HEK293T (cell line): Measurements from ENCODE around the gene IFI27L1.

Experiments
- CTCF ChIA-PET: fragments of 350-600 bp; formaldehyde crosslinking; extraction: SDS; loops from one replicate; lab custom pipeline; 2021; ENCODE audit warnings: antibody characterized with exemption, inconsistent platforms; lab: Yijun Ruan, JAX
- POLR2A ChIA-PET: fragments of 350-600 bp; formaldehyde crosslinking; extraction: SDS; loops from one replicate; lab custom pipeline; 2020; ENCODE audit warnings: antibody characterized with exemption, inconsistent platforms; lab: Yijun Ruan, JAX
- DNase-seq: peaks from one replicate; pipeline ENCODE4 v3.0.0; 2012; ENCODE audit warnings: mixed read lengths; ENCODE audit errors: extremely low spot score
- ARNT ChIP-seq: fragments of 450-650 bp; IDR thresholded peaks from 2 replicates; pipeline ENCODE4 v1.6.1; 2017; ENCODE audit warnings: mild to moderate bottlenecking
- BHLHE40 ChIP-seq: fragments of 450-650 bp; IDR thresholded peaks from 2 replicates; pipeline ENCODE4 v1.6.1; 2016; ENCODE audit warnings: mild to moderate bottlenecking, moderate library complexity, borderline replicate concordance
- CTBP1 ChIP-seq: fragments of 450-650 bp; IDR thresholded peaks from 2 replicates; pipeline ENCODE4 v1.6.1; 2016; ENCODE audit warnings: borderline replicate concordance
- ELF4 ChIP-seq: fragments of 450-650 bp; IDR thresholded peaks from 2 replicates; pipeline ENCODE4 v1.6.1; 2017; ENCODE audit warnings: antibody characterized with exemption
- FOXA1 ChIP-seq: fragments of 450-650 bp; IDR thresholded peaks from 2 replicates; pipeline ENCODE4 v1.6.1; 2016; ENCODE audit warnings: mild to moderate bottlenecking
- FOXK2 ChIP-seq: fragments of 450-650 bp; IDR thresholded peaks from 2 replicates; pipeline ENCODE4 v1.6.1; 2016; ENCODE audit warnings: mild to moderate bottlenecking
- FOXM1 ChIP-seq: fragments of 450-650 bp; IDR thresholded peaks from 2 replicates; pipeline ENCODE4 v1.6.1; 2017; ENCODE audit warnings: mild to moderate bottlenecking, borderline replicate concordance
- HDGF ChIP-seq: fragments of 450-650 bp; IDR thresholded peaks from 2 replicates; pipeline ENCODE4 v1.6.1; 2017; ENCODE audit warnings: antibody characterized with exemption, borderline replicate concordance
- L3MBTL2 ChIP-seq: fragments of 450-650 bp; conservative IDR thresholded peaks from 2 replicates; pipeline ENCODE4 v1.6.1; 2016; ENCODE audit warnings: mild to moderate bottlenecking
- LEF1 ChIP-seq: fragments of 450-650 bp; IDR thresholded peaks from 2 replicates; pipeline ENCODE4 v1.6.1; 2017; ENCODE audit warnings: mild to moderate bottlenecking, borderline replicate concordance
- NFRKB ChIP-seq: fragments of 450-650 bp; IDR thresholded peaks from 2 replicates; pipeline ENCODE4 v1.6.1; 2016; ENCODE audit warnings: mild to moderate bottlenecking, moderate library complexity
- SP1 ChIP-seq: fragments of 450-650 bp; IDR thresholded peaks from 2 replicates; pipeline ENCODE4 v1.6.1; 2017
- SUZ12 ChIP-seq: fragments of 450-650 bp; IDR thresholded peaks from 2 replicates; pipeline ENCODE4 v1.6.1; 2016; ENCODE audit warnings: mild to moderate bottlenecking
- TARDBP ChIP-seq: fragments of 450-650 bp; IDR thresholded peaks from 2 replicates; pipeline ENCODE4 v1.6.1; 2016
- ZNF384 ChIP-seq: fragments of 450-650 bp; IDR thresholded peaks from 2 replicates; pipeline ENCODE4 v1.6.1; 2016
- TF ChIP-seq, protein P1 (sequence below): fragments of 450-650 bp; IDR thresholded peaks from 2 replicates; pipeline ENCODE4 v1.6.1; 2016

IFI27L1 gene

DNA sequence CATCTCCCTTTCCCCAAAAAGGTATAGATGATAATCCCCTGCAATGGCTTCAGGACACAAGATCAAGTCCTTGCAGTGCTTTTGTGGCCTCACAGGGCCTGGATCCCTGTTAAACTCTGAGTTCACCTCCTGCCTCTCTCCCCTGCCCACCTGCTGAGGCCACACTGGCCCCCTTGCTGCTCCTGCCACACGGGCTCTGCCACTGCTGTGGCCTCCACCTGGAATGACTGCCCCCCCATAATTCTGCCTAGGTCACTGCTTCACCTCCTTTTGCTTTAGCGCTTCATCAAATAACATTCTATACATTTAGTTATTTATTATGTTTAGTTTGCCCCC, 28.8 kb downstream of the IFI27L1 start:
- CTCF ChIA-PET, result no interaction called here
- DNase-seq, result no peak
- POLR2A ChIA-PET, result no interaction called here
- TF ChIP-seq HDGF, result no peak
- TF ChIP-seq NFRKB, result no peak
- no peak for TF ChIP-seq ZNF384
- no peak for TF ChIP-seq FOXK2
- TF ChIP-seq ARNT, result no peak
- TF ChIP-seq SUZ12, result no peak
- no peak for TF ChIP-seq BHLHE40
- TF ChIP-seq ELF4, result no peak
- TF ChIP-seq TARDBP, result no peak
- no peak for TF ChIP-seq FOXM1
- no peak for TF ChIP-seq LEF1
- no peak for TF ChIP-seq FOXA1
- no peak for TF ChIP-seq CTBP1
- TF ChIP-seq, protein P1, sequence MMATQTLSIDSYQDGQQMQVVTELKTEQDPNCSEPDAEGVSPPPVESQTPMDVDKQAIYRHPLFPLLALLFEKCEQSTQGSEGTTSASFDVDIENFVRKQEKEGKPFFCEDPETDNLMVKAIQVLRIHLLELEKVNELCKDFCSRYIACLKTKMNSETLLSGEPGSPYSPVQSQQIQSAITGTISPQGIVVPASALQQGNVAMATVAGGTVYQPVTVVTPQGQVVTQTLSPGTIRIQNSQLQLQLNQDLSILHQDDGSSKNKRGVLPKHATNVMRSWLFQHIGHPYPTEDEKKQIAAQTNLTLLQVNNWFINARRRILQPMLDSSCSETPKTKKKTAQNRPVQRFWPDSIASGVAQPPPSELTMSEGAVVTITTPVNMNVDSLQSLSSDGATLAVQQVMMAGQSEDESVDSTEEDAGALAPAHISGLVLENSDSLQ, result no peak
- no peak for TF ChIP-seq L3MBTL2

DNA sequence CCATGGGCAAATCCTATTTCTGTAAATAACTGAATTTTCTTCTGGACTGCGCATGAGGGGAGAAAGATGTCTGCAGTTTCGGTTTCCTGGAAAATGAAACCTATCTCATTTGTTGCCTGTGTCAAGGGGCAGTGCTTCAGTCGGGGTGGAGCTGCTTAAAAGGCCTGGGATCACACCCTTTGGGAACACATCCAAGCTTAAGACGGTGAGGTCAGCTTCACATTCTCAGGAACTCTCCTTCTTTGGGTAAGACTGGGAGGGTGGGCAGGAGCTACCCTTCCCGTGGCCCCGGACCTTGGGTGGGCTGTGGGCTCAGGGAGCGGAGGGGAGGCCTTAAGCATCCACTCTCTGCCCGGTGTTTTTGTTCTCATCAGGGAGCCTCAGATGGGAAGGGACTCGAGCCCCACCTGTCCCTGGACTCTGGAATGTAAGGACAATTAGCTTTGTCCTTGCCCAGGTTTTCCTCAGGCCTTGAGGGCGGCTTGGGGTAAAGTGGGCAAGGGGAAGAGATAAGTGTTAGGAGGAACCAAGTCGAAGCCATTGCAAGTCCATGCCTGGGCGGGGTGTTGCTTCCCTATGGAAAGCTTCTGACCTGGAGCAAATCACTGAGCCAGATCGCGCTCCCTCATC, 29.6 kb downstream of the IFI27L1 start, which contains the start of gene IFI27:
Gene IFI27 (plus strand): TSS at position 185 of the 630 bp plus-strand sequence.
- no peak for DNase-seq
- POLR2A ChIA-PET, result interaction anchor here (1.1 kb wide), 1 partner anchor 18 kb away, joined by 3 read pairs; no protein-coding TSS in a partner anchor
- CTCF ChIA-PET, result interaction anchor here (1.1 kb wide), 1 partner anchor 19 kb away, joined by 3 read pairs; the partner anchor contains the start of gene IFI27L2
- TF ChIP-seq ARNT, result no peak
- TF ChIP-seq L3MBTL2, result no peak
- TF ChIP-seq SUZ12, result no peak
- no peak for TF ChIP-seq NFRKB
- TF ChIP-seq ELF4, result no peak
- TF ChIP-seq SP1, result no peak
- no peak for TF ChIP-seq FOXK2
- TF ChIP-seq CTBP1, result no peak
- no peak for TF ChIP-seq FOXA1
- TF ChIP-seq LEF1, result no peak
- TF ChIP-seq ZNF384, result no peak
- no peak for TF ChIP-seq TARDBP
- TF ChIP-seq HDGF, result no peak
- TF ChIP-seq, protein P1, result no peak
- TF ChIP-seq FOXM1, result no peak
- no peak for TF ChIP-seq BHLHE40

DNA sequence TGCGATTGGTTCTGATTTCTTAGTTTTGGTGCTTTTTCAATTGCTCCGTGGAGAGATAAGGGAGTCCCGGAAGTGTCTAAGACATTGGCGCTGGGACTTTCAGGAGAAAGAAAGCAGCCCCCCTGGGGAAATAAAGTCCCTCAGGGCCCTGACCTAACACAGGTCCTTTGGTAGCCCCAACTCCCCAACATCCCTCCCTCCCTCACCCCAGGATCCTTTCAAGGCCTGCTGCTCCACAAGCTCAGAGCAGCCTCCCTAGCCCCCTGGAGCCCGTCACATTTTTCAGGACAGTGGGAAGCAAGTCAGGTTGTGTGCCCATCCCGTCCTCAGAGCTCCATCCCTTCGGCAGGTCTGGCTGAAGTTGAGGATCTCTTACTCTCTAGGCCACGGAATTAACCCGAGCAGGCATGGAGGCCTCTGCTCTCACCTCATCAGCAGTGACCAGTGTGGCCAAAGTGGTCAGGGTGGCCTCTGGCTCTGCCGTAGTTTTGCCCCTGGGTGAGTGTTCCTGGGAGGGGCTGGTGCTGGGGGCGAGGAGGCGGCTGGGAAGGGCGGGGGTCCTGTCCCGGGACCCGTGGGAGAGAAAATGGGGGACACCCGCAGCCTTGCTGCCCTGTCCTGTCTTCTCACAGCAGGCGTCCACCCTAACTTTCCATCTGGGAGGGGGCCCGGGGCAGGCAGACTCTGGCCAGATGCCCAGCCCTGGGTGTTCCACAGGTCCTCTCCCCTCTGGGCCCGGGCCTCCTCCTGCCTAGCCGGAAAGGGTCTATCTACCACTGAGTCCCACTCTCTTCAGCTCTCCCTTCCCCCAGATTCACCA, 30.4 kb downstream of the IFI27L1 start:
- DNase-seq, result no peak
- TF ChIP-seq SP1 (no peak), SUZ12 (no peak), FOXM1 (no peak), ZNF384 (no peak), FOXK2 (no peak), TARDBP (no peak), L3MBTL2 (no peak), ARNT (no peak), ELF4 (no peak), NFRKB (no peak), LEF1 (no peak), FOXA1 (no peak), BHLHE40 (no peak), HDGF (no peak), CTBP1 (no peak)
- TF ChIP-seq, protein P1, result no peak
- ChIA-PET CTCF (interaction anchor here (1.1 kb wide), 1 partner anchor 18 kb away, joined by 3 read pairs; the partner anchor contains the start of gene IFI27L2), POLR2A (interaction anchor here (1.1 kb wide), 1 partner anchor 17 kb away, joined by 3 read pairs; no protein-coding TSS in a partner anchor)

DNA sequence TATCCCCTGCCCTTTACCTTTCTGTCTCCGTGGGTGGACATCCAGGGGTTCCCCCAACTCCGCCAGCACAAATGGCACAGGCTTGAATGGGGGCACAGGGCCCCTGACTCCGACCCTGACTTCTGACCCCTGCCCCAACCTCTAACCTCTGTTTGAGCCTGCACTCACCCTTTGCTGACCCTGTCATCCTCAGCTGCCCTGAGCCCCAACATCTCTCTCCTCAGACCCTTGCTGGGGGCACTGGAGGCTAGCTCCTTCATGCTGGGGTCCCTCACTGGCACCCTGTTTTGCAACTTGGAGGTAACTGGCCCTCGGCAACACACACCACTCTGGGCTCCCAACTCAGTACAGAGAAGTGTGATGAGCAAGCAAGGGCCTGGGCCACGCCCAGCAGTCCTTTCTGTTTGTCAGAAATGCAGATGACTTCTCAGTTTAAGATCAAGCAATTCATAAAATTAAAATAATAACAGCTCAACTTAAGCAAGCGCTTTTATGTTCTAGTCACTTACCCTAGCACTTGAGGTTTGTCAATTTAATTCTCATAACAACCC, 31.5 kb downstream of the IFI27L1 start:
- CTCF ChIA-PET, result no interaction called here
- DNase-seq, result no peak
- POLR2A ChIA-PET, result no interaction called here
- TF ChIP-seq HDGF (no peak), L3MBTL2 (no peak), ARNT (no peak)

DNA sequence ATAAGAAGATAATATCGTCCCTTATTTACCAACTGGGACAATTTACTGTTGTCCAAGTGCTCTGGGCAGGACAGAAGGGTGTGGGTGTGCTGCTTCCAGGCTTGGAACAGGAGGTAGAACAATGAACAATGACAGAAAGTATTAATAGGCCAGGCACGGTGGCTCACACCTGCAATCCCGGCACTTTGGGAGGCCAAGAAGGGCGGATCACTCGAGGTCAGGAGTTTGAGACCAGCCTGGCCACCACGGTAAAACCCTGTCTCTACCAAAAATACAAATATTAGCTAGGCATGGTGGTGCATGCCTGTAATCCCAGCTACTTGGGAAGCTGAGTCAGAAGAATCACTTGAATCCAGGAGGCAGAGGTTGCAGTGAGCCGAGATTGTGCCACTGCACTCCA, 32.0 kb downstream of the IFI27L1 start:
- ChIA-PET POLR2A (interaction anchor here (1.0 kb wide), 1 partner anchor 32 kb away, joined by 3 read pairs; the partner anchor contains the start of genes DDX24 and IFI27L1), CTCF (interaction anchor here (1.5 kb wide), 1 partner anchor 77 kb away, joined by 3 read pairs; no protein-coding TSS in a partner anchor)
- no peak for DNase-seq

More for the DNA sequence above, 32.0 kb downstream of the IFI27L1 start:
- no peak for TF ChIP-seq FOXM1
